Calu3 (cell line): ENCODE results near the gene FAM117B. TPM values are rescaled to one million over a fixed set of nuclear protein-coding genes. Genes with fewer than 3 reads are reported as not detected.

ENCODE experiments used
- BruUV-seq: library from RNA; stranded (reverse); fragments of 400-500 nt; replicated peaks from 2 replicates; lab custom pipeline; 2021; lab: Mats Ljungman, UMichigan
- CTCF ChIA-PET: fragments of 300-600 bp; sonication (Branson Sonifier 250); formaldehyde crosslinking; loops from one replicate; lab custom pipeline; 2022; ENCODE audit warnings: antibody characterized with exemption; lab: Charles Lee
- DNase-seq: peaks from one replicate; pipeline ENCODE4 v3.0.0; 2022
- H3K27ac Mint-ChIP-seq: one replicate; pipeline ENCODE4 v1.8.0; 2022; ENCODE audit warnings: mixed read lengths; ENCODE audit not compliant: unreplicated experiment
- H3K27me3 Mint-ChIP-seq: one replicate; pipeline ENCODE4 v1.8.0; 2022; ENCODE audit warnings: mixed read lengths; ENCODE audit not compliant: unreplicated experiment
- H3K36me3 Mint-ChIP-seq: one replicate; pipeline ENCODE4 v1.8.0; 2022; ENCODE audit warnings: mild to moderate bottlenecking, moderate library complexity, mixed read lengths; ENCODE audit not compliant: insufficient read depth, unreplicated experiment
- H3K4me1 Mint-ChIP-seq: one replicate; pipeline ENCODE4 v1.8.0; 2022; ENCODE audit warnings: mild to moderate bottlenecking, low read depth, mixed read lengths; ENCODE audit not compliant: unreplicated experiment
- H3K4me3 Mint-ChIP-seq: one replicate; pipeline ENCODE4 v1.8.0; 2022; ENCODE audit warnings: mild to moderate bottlenecking, low read depth, moderate library complexity, mixed read lengths; ENCODE audit not compliant: unreplicated experiment
- H3K9me3 Mint-ChIP-seq: one replicate; pipeline ENCODE4 v1.8.0; 2022; ENCODE audit warnings: low read depth, mixed read lengths; ENCODE audit not compliant: unreplicated experiment
- intact Hi-C: fragments of 100-400 bp; cut with micrococcal nuclease; formaldehyde crosslinking; loops from one replicate; pipeline ENCODE4 v1.10.0; 2022; ENCODE audit not compliant: unreplicated experiment
- total RNA-seq: library from RNA; stranded (reverse); gene quantifications from 2 replicates; pipeline ENCODE4 v1.2.3, GENCODE V29; 2022
- TF ChIP-seq, protein P1 (sequence below): fragments of 200-600 bp; IDR thresholded peaks from one replicate; pipeline ENCODE4 v1.8.0; 2022; ENCODE audit warnings: antibody characterized with exemption; ENCODE audit not compliant: unreplicated experiment

Gene FAM117B
- total RNA-seq, 1 experiment from 2014 or later = 7.5 TPM

DNA sequence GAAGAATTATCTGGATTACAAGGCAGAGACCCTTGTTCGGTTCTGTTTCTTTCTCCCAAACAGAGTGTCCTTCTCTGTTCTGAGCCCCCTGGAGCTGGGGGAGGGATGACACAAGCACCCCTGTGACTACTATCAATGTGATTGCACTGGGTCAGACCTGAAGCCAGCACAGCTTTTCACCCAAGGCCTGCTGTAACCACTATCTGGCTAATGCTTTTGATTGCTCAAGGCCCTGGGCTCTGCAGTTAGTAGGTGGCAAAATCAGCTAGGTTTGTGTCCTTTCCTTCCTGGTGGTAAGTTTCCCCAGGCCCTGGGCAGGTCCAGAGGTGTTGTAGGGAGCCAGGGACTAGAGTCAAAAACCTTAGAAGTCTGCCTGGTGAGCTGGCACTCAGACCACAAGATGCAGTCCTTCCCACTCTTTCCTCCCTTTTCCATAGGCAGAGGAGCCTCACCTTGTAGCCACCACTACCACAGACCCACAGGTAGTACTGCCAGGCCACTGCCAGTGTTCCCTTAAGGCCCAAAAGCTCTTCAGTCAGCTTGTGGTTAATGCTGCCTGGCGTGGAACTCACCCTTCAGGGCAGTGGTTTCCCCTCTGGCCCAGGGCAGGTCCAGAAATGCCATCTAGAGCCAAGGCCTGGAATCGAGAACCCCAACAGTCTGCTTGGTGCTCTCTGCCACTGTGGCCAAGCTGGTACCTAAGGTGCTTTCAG lies 83.0 kb downstream of the FAM117B start:
- DNase-seq = no peak
- intact Hi-C loops = no loop called here
- H3K27me3 Mint-ChIP-seq = no peaks in the 10 kb centered on the region
- CTCF ChIA-PET = interaction anchor here (0.5 to 0.6 kb wide), 3 partner anchors 10 to 447 kb away, joined by 3 to 10 read pairs (median 4); no protein-coding TSS in a partner anchor
- peaks cover 10% of the 10 kb centered on the region for H3K9me3 Mint-ChIP-seq
- H3K27ac Mint-ChIP-seq = no peak overlapping the region
- H3K4me3 Mint-ChIP-seq = no peak overlapping the region
- peaks cover 12% of the 10 kb centered on the region for H3K4me1 Mint-ChIP-seq
- BruUV-seq = no TSS peak
- TF ChIP-seq, protein P1, sequence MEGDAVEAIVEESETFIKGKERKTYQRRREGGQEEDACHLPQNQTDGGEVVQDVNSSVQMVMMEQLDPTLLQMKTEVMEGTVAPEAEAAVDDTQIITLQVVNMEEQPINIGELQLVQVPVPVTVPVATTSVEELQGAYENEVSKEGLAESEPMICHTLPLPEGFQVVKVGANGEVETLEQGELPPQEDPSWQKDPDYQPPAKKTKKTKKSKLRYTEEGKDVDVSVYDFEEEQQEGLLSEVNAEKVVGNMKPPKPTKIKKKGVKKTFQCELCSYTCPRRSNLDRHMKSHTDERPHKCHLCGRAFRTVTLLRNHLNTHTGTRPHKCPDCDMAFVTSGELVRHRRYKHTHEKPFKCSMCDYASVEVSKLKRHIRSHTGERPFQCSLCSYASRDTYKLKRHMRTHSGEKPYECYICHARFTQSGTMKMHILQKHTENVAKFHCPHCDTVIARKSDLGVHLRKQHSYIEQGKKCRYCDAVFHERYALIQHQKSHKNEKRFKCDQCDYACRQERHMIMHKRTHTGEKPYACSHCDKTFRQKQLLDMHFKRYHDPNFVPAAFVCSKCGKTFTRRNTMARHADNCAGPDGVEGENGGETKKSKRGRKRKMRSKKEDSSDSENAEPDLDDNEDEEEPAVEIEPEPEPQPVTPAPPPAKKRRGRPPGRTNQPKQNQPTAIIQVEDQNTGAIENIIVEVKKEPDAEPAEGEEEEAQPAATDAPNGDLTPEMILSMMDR = no peak
- H3K36me3 Mint-ChIP-seq = no peaks in the 10 kb centered on the region

DNA sequence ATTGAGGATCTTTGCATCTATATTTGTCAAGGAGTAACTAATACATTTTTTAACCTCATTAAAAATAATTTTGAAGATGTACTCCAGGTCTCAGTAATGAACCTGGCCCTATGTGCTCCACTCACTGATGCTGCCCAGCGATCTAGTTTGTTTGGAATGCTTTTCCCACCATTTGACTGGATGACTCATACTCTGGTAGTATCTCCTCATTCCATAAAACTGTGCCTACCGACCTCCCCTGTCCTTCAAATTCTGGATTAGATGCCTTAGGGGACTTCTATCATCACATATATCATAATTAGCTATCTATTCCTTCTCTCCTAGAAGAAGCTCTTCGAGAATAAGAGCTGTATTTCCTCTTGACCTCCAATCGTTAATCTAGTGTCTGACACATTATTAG lies 83.8 kb downstream of the FAM117B start:
- CTCF ChIA-PET = no interaction called here
- H3K4me1 Mint-ChIP-seq = peaks cover 12% of the 10 kb centered on the region
- intact Hi-C loops = no loop called here
- no peaks in the 10 kb centered on the region for H3K27me3 Mint-ChIP-seq
- no peak for DNase-seq
- TF ChIP-seq, protein P1 = no peak
- H3K4me3 Mint-ChIP-seq = no peak overlapping the region
- no peak overlapping the region for H3K27ac Mint-ChIP-seq
- H3K9me3 Mint-ChIP-seq = peaks cover 3% of the 10 kb centered on the region
- no TSS peak for BruUV-seq
- H3K36me3 Mint-ChIP-seq = no peaks in the 10 kb centered on the region

DNA sequence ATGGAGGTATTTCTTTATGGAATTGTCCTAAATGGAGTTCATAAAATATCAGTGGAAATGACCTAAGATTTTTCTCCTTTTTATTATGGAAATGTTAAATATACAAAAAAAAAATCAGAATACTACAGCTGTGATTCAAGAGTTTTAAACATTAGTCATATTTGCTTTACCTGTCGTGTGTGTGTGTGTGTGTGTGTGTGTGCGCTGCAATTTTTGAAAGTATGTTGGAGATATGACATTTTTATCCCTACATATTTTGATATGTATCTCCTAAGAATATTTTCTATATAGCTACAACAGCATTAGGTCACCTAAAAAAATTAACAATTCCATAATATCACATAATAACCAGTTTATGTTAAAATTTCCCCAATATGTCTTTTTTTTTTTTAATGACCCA lies 85.5 kb downstream of the FAM117B start:
- no peak for DNase-seq
- intact Hi-C loops = no loop called here
- Mint-ChIP-seq H3K27me3 (no peaks in the 10 kb centered on the region), H3K27ac (no peak overlapping the region), H3K4me3 (no peak overlapping the region), H3K9me3 (peaks cover 3% of the 10 kb centered on the region), H3K4me1 (peaks cover 12% of the 10 kb centered on the region), H3K36me3 (no peaks in the 10 kb centered on the region)
- BruUV-seq = no TSS peak
- TF ChIP-seq, protein P1 = no peak
- CTCF ChIA-PET = interaction anchor here (0.6 kb wide), 1 partner anchor 49 kb away, joined by 3 read pairs; no protein-coding TSS in a partner anchor

DNA sequence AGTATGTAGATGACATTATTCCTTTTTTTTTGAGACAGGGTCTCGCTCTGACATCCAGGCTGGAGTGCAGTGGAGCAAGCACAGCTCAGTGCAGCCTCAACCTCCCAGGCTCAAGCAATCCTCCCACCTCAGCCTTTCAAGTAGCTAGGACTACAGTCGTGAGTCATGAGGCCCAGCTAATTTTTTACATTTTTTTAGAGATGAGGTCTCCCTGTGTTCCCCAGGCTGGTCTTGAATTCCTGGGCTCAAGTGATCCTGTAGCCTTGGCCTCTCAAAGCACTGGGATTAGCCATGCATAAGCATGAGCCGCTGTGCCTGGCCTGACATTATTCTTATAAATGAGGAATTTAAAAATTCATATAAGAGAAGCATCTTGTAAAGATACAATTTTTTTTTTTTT lies 86.9 kb downstream of the FAM117B start:
- no peaks in the 10 kb centered on the region for H3K27me3 Mint-ChIP-seq
- no TSS peak for BruUV-seq
- H3K27ac Mint-ChIP-seq = no peak overlapping the region
- TF ChIP-seq, protein P1 = no peak
- H3K4me3 Mint-ChIP-seq = no peak overlapping the region
- H3K9me3 Mint-ChIP-seq = no peaks in the 10 kb centered on the region
- CTCF ChIA-PET = interaction anchor here (0.7 kb wide), 1 partner anchor 17 kb away, joined by 4 read pairs; no protein-coding TSS in a partner anchor
- peaks cover 12% of the 10 kb centered on the region for H3K4me1 Mint-ChIP-seq
- no peaks in the 10 kb centered on the region for H3K36me3 Mint-ChIP-seq
- intact Hi-C loops = no loop called here
- no peak for DNase-seq
